ENCODE results near the gene GPR42. TPM values are rescaled to one million over a fixed set of nuclear protein-coding genes. Genes with fewer than 3 reads are reported as not detected.

The GPR42 gene
- total RNA-seq, 1 donor from 2014 or later = not detected

DNA sequence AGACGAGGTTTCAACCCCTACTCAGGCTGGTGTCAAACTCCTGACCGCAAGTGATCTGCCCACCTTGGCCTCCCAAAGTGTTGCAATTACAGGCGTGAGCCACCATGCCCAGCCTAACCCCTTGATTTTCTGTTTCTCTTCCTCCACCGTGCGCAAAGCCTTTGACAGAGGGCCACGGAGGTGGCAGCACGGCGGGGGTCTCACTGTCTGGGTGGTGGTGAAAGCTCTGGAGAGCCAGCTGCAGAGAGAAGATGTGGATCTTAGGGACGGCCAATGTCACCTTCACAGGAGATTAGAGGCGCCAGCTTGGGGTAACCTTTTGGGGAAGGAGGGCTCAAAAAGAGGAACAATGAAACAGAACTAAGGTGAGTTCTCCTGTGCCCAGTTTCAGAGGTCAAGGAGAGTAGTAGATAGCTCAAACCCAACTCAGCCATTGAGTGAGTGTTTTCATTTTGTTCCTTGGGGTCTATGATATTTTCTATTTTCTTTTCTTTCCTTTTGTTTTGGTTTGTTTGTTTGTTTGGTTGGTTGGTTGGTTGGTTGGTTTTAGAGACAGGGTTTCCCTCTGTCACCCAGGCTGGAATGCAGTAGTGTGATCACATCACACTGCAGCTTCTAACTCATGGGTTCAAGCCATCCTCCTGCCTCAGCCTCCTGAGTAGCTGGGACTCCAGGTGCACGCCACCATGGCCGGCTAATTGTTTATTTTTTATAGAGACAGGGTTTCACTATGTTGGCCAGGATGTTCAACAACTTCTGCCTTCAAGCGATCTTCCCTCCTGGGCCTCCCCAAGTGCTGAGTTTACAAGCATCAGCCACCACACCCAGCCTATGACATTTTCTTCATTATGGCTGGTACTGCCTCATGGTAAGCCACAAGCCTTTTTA is 37.7 kb downstream of the GPR42 start:
- intact Hi-C loops (cut with DNase I) = no loop called here
- ATAC-seq (no peak), DNase-seq (ENCODE audit: missing footprints) (no peak)

DNA sequence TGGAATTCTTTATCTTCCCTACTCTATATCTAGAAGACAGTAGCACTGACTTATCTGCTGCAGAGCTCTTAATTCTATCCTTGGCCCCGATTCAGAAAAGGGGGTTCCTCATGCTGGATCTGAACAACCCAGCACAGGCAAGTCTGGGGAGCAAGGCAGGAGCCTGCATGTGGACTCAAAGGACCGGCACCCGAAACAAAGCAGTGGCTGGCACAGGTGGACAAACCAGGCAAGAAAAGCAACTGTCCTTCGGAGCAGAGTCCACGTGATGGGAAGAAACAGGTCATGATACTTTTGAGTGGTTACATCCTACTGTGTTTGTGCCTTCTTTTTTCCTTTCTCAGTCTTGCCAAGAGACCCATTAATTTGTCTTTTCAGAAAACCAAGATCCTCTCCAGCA is 38.3 kb downstream of the GPR42 start:
- DNase-seq (ENCODE audit: missing footprints) (no peak), ATAC-seq (no peak)
- intact Hi-C loops (cut with DNase I) = no loop called here

DNA sequence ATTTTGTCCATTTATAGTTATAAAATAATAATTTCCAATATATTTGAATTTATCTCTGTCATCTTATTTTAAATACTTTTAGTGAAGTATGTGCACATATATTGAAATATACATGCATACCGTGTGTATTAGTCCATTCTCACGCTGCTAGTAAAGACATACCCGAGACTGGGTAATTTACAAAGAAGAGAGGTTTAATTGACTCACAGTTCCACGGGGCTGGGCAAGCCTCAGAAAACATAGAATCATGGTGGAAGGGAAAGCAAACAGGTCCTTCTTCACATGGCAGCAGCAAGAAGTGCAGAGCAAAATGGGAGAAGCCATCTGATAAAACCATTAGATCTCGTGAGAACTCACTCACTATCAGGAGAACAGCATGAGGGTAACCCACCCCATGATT is 39.6 kb downstream of the GPR42 start:
- no peak for DNase-seq (ENCODE audit: missing footprints)
- no peak for ATAC-seq

DNA sequence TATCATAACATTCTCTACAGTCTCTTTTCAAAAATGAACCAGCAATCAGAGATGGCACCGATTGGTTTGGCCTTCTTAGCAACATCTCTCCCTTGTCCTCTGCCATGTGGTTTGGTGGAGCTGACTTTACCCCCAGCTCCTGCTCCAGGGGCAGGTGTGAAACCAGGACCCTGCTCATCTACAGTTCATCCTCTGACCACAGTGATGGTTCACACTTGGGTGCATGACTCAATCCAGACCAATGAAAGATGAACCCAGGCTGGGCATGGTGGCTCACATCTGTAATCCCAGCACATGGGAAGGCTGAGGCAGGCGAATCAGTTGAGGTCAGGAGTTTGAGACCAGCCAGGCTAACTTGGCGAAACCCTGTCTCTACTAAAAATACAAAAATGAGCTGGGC is 43.6 kb downstream of the GPR42 start:
- intact Hi-C loops (cut with DNase I) = no loop called here
- DNase-seq (ENCODE audit: missing footprints) (no peak), ATAC-seq (no peak)

More for the DNA sequence above, 39.6 kb downstream of the GPR42 start:
- intact Hi-C loops (cut with DNase I) = no loop called here

DNA sequence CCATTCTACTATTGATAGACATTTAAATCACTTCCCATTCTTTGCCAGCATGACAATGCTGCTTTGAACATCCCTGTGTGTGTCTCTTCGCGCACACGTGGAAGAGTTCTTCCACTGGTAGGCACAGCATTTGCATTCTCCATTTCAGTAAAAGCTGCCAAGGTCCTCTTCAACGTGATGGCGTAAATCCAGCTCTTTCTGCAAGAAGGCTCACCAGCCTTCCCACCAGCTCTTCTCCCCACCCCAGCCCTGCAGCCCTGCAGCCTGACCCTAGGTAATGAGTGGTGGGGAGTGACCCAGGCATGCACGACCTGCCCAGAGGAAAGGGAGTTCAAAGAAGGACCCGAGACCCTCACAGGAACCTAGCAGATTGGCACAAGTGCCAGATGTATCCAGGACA is 45.5 kb downstream of the GPR42 start:
- DNase-seq (ENCODE audit: missing footprints) = no peak
- no peak for ATAC-seq
- intact Hi-C loops (cut with DNase I) = no loop called here

DNA sequence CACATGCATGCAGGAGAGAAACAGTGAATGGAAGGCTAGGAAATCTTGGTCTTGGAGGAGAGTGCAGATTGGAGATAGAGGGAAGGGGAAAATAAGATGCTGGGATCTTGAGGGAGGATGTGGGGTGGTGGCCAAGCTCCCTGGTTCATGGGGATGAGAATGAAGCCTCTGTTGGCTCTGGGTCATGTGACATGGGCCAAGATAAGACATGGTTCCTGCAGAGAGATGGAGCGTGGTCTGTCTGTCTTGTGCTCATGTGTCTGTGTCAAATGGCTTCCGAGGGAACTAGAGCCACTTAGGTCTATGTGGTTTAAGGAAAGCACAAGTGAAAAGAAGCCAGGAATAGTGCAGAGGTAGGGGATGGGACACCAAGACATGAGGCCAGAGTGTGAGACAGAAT is 46.4 kb downstream of the GPR42 start:
- ATAC-seq (no peak), DNase-seq (ENCODE audit: missing footprints) (no peak)
- intact Hi-C loops (cut with DNase I) = no loop called here

DNA sequence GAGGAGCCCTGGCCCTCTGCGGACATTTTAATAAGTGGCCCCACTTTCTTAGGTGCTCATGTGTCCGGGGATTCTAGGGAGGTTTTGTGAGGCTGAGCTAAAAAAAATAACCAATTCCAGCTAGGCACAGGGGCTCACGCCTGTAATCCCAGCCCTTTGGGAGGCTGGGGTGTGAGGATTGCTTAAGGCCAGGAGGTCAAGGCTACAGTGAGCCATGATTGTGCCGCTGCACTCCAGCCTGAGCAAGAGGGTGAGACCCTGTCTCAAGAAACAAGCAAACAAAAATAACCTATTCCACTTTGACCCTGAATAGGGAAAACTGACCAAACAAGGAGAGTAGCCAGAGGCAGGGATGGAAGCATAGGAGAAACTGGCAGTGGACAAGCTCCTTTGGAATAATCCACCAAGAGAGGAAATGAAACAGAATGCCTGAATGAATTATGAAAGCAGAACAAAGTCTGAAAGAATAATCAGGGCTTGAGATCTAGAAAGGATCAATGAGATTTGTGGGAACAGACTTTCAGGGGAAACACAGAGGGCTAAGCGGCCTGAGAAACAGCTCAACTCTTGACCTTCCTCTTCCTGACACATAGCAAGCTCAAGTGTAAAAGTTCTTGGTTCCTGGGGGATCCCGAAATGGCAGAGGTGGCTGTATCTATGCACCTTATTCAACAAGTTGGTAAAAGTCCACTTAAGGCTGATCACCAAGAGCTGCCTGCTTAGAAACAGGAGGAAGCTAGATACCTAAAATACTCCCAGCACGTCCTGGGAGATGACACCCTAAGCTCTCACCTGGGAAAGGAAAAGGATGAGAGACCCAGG is 47.1 kb downstream of the GPR42 start:
- intact Hi-C loops (cut with DNase I) = no loop called here
- ATAC-seq (no peak), DNase-seq (ENCODE audit: missing footprints) (no peak)

DNA sequence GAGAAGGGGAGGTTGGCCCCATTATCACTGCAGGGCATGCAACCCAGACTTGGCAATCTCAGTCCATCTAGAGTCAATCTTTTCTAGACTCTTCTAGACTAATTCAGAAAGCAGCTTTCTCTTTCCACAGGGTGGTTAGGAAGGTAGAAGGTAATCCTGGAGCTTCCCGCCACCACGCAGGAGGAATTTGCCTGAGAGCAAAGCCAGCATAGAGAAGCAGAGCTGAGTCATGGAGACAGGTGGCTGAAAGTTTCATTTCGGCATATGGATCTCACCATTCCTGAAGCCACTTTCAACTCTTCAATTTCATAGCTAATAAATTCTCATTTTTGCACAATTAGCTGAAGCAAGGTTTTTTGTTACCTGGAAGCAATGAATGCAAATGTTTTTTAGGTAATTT is 48.2 kb downstream of the GPR42 start:
- intact Hi-C loops (cut with DNase I) = no loop called here
- ATAC-seq = no peak
- no peak for DNase-seq (ENCODE audit: missing footprints)

DNA sequence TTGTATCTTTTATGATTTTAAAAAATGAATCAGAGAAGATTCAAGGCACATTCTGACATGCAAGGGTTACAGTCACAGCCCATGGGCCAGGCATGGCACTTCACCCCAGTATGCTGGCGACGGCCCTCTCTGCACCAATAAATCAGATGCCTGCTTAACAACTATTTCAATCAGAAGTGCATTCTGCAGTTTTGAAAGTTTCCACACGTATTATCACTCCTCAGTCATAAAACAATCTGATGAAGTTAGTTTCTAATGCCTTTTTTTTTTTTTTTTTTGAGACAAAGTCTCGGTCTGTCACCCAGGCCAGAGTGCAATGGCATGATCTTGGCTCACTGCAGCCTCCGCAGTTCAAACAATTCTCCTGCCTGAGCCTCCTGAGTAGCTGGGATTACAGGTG is 48.9 kb downstream of the GPR42 start:
- intact Hi-C loops (cut with DNase I) = no loop called here
- no peak for ATAC-seq
- no peak for DNase-seq (ENCODE audit: missing footprints)

DNA sequence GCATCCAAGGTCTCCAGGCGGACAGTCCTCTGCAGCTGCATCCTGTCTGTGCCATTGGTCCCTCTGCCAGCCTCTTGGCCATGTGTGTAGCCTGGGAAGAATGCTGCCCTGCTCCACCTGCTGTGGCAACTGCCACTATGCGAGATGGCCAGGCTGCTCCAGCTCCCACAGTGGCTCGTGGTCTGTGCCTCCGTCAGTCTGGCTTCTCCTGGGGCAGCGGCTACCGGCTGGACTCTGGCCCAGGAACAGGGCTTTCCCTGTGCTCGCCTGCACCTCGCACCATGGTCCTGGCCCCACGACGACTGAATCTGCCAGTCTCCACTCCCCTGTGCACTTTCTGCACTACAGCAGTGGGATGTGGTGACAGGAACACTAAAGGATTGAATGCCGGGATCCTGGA is 50.5 kb downstream of the GPR42 start:
- ATAC-seq (no peak), DNase-seq (ENCODE audit: missing footprints) (no peak)
- intact Hi-C loops (cut with DNase I) = no loop called here

Small RNA genes lying within 50 kb of the gene (microRNA-seq; reads per million reads assigned to microRNA genes)
- gene MIR5196 = not detected

Other genes starting within 250 kb of the GPR42 start
- gene LGI4, start 236.0 kb upstream of the GPR42 start, total RNA-seq = 10.0 TPM
- 556 TPM for gene FXYD1, start 232.2 kb upstream of the GPR42 start, total RNA-seq
- gene FXYD7, start 227.8 kb upstream of the GPR42 start, total RNA-seq = not detected
- 23.5 TPM for gene FXYD5, start 216.3 kb upstream of the GPR42 start, total RNA-seq
- not detected for gene FAM187B, start 142.3 kb upstream of the GPR42 start, total RNA-seq
- gene LSR, start 122.1 kb upstream of the GPR42 start, total RNA-seq = 6.8 TPM
- gene USF2, start 102.1 kb upstream of the GPR42 start, total RNA-seq = 151 TPM
- gene HAMP, start 88.5 kb upstream of the GPR42 start, total RNA-seq = not detected
- gene MAG, start 78.9 kb upstream of the GPR42 start, total RNA-seq = not detected
- 0.19 TPM for gene CD22, start 41.9 kb upstream of the GPR42 start, total RNA-seq
- not detected for gene FFAR1, start 23.2 kb upstream of the GPR42 start, total RNA-seq
- 0.14 TPM for gene FFAR3, start 12.6 kb upstream of the GPR42 start, total RNA-seq
- 0.32 TPM for gene FFAR2, start 77.2 kb downstream of the GPR42 start, total RNA-seq
- gene KRTDAP, start 119.4 kb downstream of the GPR42 start, total RNA-seq = not detected
- gene DMKN, start 142.6 kb downstream of the GPR42 start, total RNA-seq = 3.4 TPM
- not detected for gene SBSN, start 157.2 kb downstream of the GPR42 start, total RNA-seq
- not detected for gene GAPDHS, start 162.4 kb downstream of the GPR42 start, total RNA-seq
- gene TMEM147, start 174.6 kb downstream of the GPR42 start, total RNA-seq = 84.6 TPM
- not detected for gene ATP4A, start 192.6 kb downstream of the GPR42 start, total RNA-seq
- not detected for gene PMIS2, start 215.1 kb downstream of the GPR42 start, total RNA-seq
- 5.2 TPM for gene HAUS5, start 241.7 kb downstream of the GPR42 start, total RNA-seq

Data from Right ventricle myocardium inferior (tissue), 1 donor.